Activated naive CD4-positive, alpha-beta T cell treated with anti-CD3 and anti-CD28 coated beads, Interleukin-2, amount 50 U/mL, for 72 hours (primary cell): ENCODE data around the gene NUDT16. TPM values are rescaled to one million over a fixed set of nuclear protein-coding genes. Genes with fewer than 3 reads are reported as not detected.

ENCODE experiments used
- ATAC-seq, 2 donors: fragments of 150-1000 bp; cut with Tn5 transposase; 2 replicates each; pipeline ENCODE4 v1.10.0; 2021; ENCODE audit warnings: mild to moderate bottlenecking in 2 of 2, moderate library complexity in 2 of 2
- DNase-seq, 2 donors: peaks; one replicate each; pipeline ENCODE4 v3.0.0; 2021 to 2022; ENCODE audit warnings: low spot score in 2 of 2
- H3K27ac Mint-ChIP-seq, 2 donors: one replicate each; pipeline ENCODE4 v1.8.0; 2022; ENCODE audit warnings: mild to moderate bottlenecking in 2 of 2, mixed read lengths in 2 of 2
- H3K36me3 Mint-ChIP-seq, 2 donors: one replicate each; pipeline ENCODE4 v1.8.0; 2022; ENCODE audit warnings: mixed read lengths in 2 of 2
- H3K9me3 Mint-ChIP-seq, 2 donors: one replicate each; pipeline ENCODE4 v1.8.0; 2022; ENCODE audit warnings: mixed read lengths in 2 of 2
- total RNA-seq, 2 donors: library from RNA; stranded (reverse); gene quantifications; one replicate each; pipeline ENCODE4 v1.2.3, GENCODE V29; 2022

Gene NUDT16
- total RNA-seq, 2 donors from 2014 or later, result 5.8 to 10.8 TPM

GRCh38 chr3:131405411-131405810 is 23.8 kb downstream of the NUDT16 start:
- Mint-ChIP-seq H3K9me3 (peaks cover 5 to 6% of the 10 kb centered on the region in 2 donors), H3K27ac (no peak overlapping the region)

GRCh38 chr3:131406274-131406673 is 24.7 kb downstream of the NUDT16 start:
- DNase-seq (no peak), ATAC-seq (no peak)
- Mint-ChIP-seq H3K36me3 (peaks cover 5 to 10% of the 10 kb centered on the region in 2 donors), H3K9me3 (peaks cover 5 to 6% of the 10 kb centered on the region in 2 donors), H3K27ac (no peak overlapping the region)

More at GRCh38 chr3:131405411-131405810, 23.8 kb downstream of the NUDT16 start:
- H3K36me3 Mint-ChIP-seq, result peaks cover 5 to 10% of the 10 kb centered on the region in 2 donors
- DNase-seq (no peak), ATAC-seq (no peak)

- no peaks in the 10 kb centered on the region for H3K36me3 Mint-ChIP-seq
- no peak for ATAC-seq
Observed at GRCh38 chr3:131417751-131418150, 36.2 kb downstream of the NUDT16 start.

GRCh38 chr3:131421301-131421700 is 39.7 kb downstream of the NUDT16 start:
- H3K36me3 Mint-ChIP-seq, result no peaks in the 10 kb centered on the region
- DNase-seq (no peak), ATAC-seq (no peak)
- peaks cover 4 to 6% of the 10 kb centered on the region in 2 donors for H3K9me3 Mint-ChIP-seq
- H3K27ac Mint-ChIP-seq, result no peak overlapping the region

More at GRCh38 chr3:131417751-131418150, 36.2 kb downstream of the NUDT16 start:
- H3K9me3 Mint-ChIP-seq, result peaks cover 4 to 13% of the 10 kb centered on the region in 2 donors
- DNase-seq, result no peak
- no peak overlapping the region for H3K27ac Mint-ChIP-seq

GRCh38 chr3:131421957-131422498 is 40.5 kb downstream of the NUDT16 start:
- Mint-ChIP-seq H3K27ac (no peak overlapping the region), H3K9me3 (peaks cover 4 to 6% of the 10 kb centered on the region in 2 donors), H3K36me3 (no peaks in the 10 kb centered on the region)
- no peak for ATAC-seq
- no peak for DNase-seq

- Mint-ChIP-seq H3K36me3 (no peaks in the 10 kb centered on the region), H3K27ac (no peak overlapping the region), H3K9me3 (no peaks in the 10 kb centered on the region)
Observed at GRCh38 chr3:131427226-131427625, 45.7 kb downstream of the NUDT16 start.

GRCh38 chr3:131431754-131432153 is 50.2 kb downstream of the NUDT16 start:
- H3K36me3 Mint-ChIP-seq, result no peaks in the 10 kb centered on the region
- H3K27ac Mint-ChIP-seq, result no peak overlapping the region
- DNase-seq, result no peak
- no peak for ATAC-seq
- no peaks in the 10 kb centered on the region for H3K9me3 Mint-ChIP-seq

More at GRCh38 chr3:131427226-131427625, 45.7 kb downstream of the NUDT16 start:
- ATAC-seq, result no peak
- no peak for DNase-seq

- DNase-seq (no peak), ATAC-seq (no peak)
- H3K9me3 Mint-ChIP-seq, result no peaks in the 10 kb centered on the region
- H3K36me3 Mint-ChIP-seq, result no peaks in the 10 kb centered on the region
- no peak overlapping the region for H3K27ac Mint-ChIP-seq
Observed at GRCh38 chr3:131432441-131432840, 50.9 kb downstream of the NUDT16 start.

- Mint-ChIP-seq H3K36me3 (no peaks in the 10 kb centered on the region), H3K9me3 (no peaks in the 10 kb centered on the region), H3K27ac (no peak overlapping the region)
- DNase-seq (no peak), ATAC-seq (no peak)
Observed at GRCh38 chr3:131435000-131435399, 53.4 kb downstream of the NUDT16 start.

Other genes starting within 250 kb of the NUDT16 start
- gene MRPL3, start 121.2 kb downstream of the NUDT16 start, total RNA-seq, result 100 to 1,000 TPM; 105 to 127 TPM